Fibroblast of skin of left quadriceps (primary cell): ENCODE measurements around the gene YWHAG.
"Not testable (repeated sequence)": the region's sequence is repeated elsewhere in the genome, so short reads cannot be mapped to it uniquely, and the experiment has no call there.

Experiments
- DNase-seq, 2 experiments: peaks; one replicate each; pipeline ENCODE4 v3.0.0-alpha.2; 2013; ENCODE audit warnings: low read depth in 2 of 2

The YWHAG gene

GRCh38 chr7:76318488-76319353 is 40.1 kb downstream of the YWHAG start:
- DNase-seq: peak; percentile 62 to 65

GRCh38 chr7:76317782-76318487 is 40.9 kb downstream of the YWHAG start:
- DNase-seq: peak; percentile 89 to 91

GRCh38 chr7:76316984-76317781 is 41.6 kb downstream of the YWHAG start:
- DNase-seq: no peak

GRCh38 chr7:76315364-76315763 is 43.4 kb downstream of the YWHAG start:
- no peak for DNase-seq

- DNase-seq: not testable (repeated sequence)
Measured at GRCh38 chr7:76314740-76315139, 44.1 kb downstream of the YWHAG start.

- DNase-seq: peak; percentile 72 to 73
Measured at GRCh38 chr7:76314042-76314721, 44.6 kb downstream of the YWHAG start.

- DNase-seq: not testable (repeated sequence)
Measured at GRCh38 chr7:76311838-76312237, 47.0 kb downstream of the YWHAG start.

GRCh38 chr7:76310102-76310957 is 48.5 kb downstream of the YWHAG start:
- no peak for DNase-seq

- not testable (repeated sequence) for DNase-seq
Measured at GRCh38 chr7:76309341-76310101, 49.3 kb downstream of the YWHAG start.

GRCh38 chr7:76308874-76309273 is 49.9 kb downstream of the YWHAG start:
- not testable (repeated sequence) for DNase-seq

- no peak for DNase-seq
Measured at GRCh38 chr7:76304888-76305375, 53.9 kb downstream of the YWHAG start.

- DNase-seq: peak; percentile 91
Measured at GRCh38 chr7:76303202-76304147, 55.3 kb downstream of the YWHAG start.

GRCh38 chr7:76302347-76303201 is 56.2 kb downstream of the YWHAG start, which contains the start of gene HSPB1:
TSS of gene HSPB1 (plus strand) at chr7:76302673. CDS start at chr7:76302713, 40 bp downstream.
- peak; percentile 82 to 83 for DNase-seq

- DNase-seq: no peak
Measured at GRCh38 chr7:76301000-76301399, 57.8 kb downstream of the YWHAG start.

GRCh38 chr7:76300166-76300731 is 58.5 kb downstream of the YWHAG start:
- DNase-seq: no peak

- DNase-seq: peak; percentile 64 to 74
Measured at GRCh38 chr7:76296743-76297740, 61.7 kb downstream of the YWHAG start.
